K562 (cell line): ENCODE measurements around the gene TDRD10. TPM values are rescaled to one million over a fixed set of nuclear protein-coding genes. Genes with fewer than 3 reads are reported as not detected.

Source experiments
- ATAC-seq: fragments of 200-7000 bp; cut with Tn5 transposase; 3 replicates; pipeline ENCODE4 v1.9.1; 2020; ENCODE audit warnings: moderate library complexity
- BruUV-seq: library from RNA; stranded (reverse); fragments of 400-500 nt; replicated peaks from 2 replicates; lab custom pipeline; 2021; lab: Mats Ljungman, UMichigan
- CTCF ChIA-PET: fragments of 300-600 bp; formaldehyde crosslinking; extraction: SDS; loops from one replicate; lab custom pipeline; 2021; ENCODE audit warnings: low intra/inter-chr PET ratio; lab: Yijun Ruan, JAX
- POLR2A ChIA-PET: fragments of 300-600, 350-650 bp; sonication (Branson Sonifier 250); formaldehyde crosslinking; extraction: SDS; loops from one replicate; lab custom pipeline; 2021; ENCODE audit warnings: antibody characterized with exemption, inconsistent platforms; lab: Yijun Ruan, JAX
- DNase-seq, 4 experiments: peaks; one replicate each; pipeline versions ENCODE4 v3.0.0 to v3.0.0-alpha.2; 2011 to 2018; ENCODE audit warnings: low spot score in 3 of 4, mixed read lengths in 3 of 4; ENCODE audit errors: extremely low read depth in 1 of 4
- FAIRE-seq: peaks from 2 replicates; lab custom pipeline; 2011; peaks lifted over from hg19 to GRCh38; lab: Jason Lieb, UNC
- H2AFZ ChIP-seq: 2 replicates; pipeline ENCODE4 v1.6.0; 2011; ENCODE audit warnings: low read depth, low read length, control low read depth, inconsistent platforms
- H3K27ac ChIP-seq: fragments of 200-600 bp; 3 replicates; pipeline ENCODE4 v1.8.0; 2011; ENCODE audit warnings: low read depth, mild to moderate bottlenecking, control low read depth, inconsistent platforms, low read length, moderate library complexity, mixed read lengths; ENCODE audit errors: extremely low read depth
- H3K27me3 ChIP-seq, 2 experiments: fragments of 300-600 bp in 1 of 2; 2 replicates in 1 of 2; 3 replicates in 1 of 2; pipeline versions ENCODE4 v1.6.0 to v1.8.0; 2011; ENCODE audit warnings: inconsistent platforms in 2 of 2, low read length in 2 of 2, mild to moderate bottlenecking in 1 of 2, mixed read lengths in 1 of 2, moderate library complexity in 1 of 2; ENCODE audit not compliant: control insufficient read depth in 2 of 2, insufficient read depth in 2 of 2
- H3K36me3 ChIP-seq: fragments of 300-600 bp; 3 replicates; pipeline ENCODE4 v1.8.0; 2011; ENCODE audit warnings: mild to moderate bottlenecking, low read length, inconsistent platforms; ENCODE audit not compliant: control insufficient read depth, insufficient read depth
- H3K4me1 ChIP-seq, 2 experiments: fragments of 200-600 bp in 1 of 2; replicated peaks in 1 of 2; 2 replicates in 1 of 2; 3 replicates in 1 of 2; pipeline versions ENCODE4 v1.5.1 to v1.8.0; 2011; ENCODE audit warnings: inconsistent platforms in 2 of 2, low read length in 2 of 2, mild to moderate bottlenecking in 1 of 2, mixed read lengths in 1 of 2, moderate library complexity in 1 of 2; ENCODE audit not compliant: control insufficient read depth in 2 of 2, insufficient read depth in 2 of 2
- H3K4me2 ChIP-seq: 2 replicates; pipeline ENCODE4 v1.6.1; 2011; ENCODE audit warnings: low read length, control low read depth, inconsistent platforms, mixed read lengths; ENCODE audit not compliant: insufficient read depth
- H3K4me3 ChIP-seq: fragments of 200-600 bp; sonication (generic), shearing (Covaris generic); 2 replicates; pipeline ENCODE4 v1.5.1; 2016; ENCODE audit warnings: control low read depth, inconsistent platforms
- H3K79me2 ChIP-seq: fragments of 200-600 bp; 3 replicates; pipeline ENCODE4 v1.8.0; 2011; ENCODE audit warnings: low read length, inconsistent platforms; ENCODE audit not compliant: control insufficient read depth, insufficient read depth
- H3K9ac ChIP-seq, 2 experiments: 2 replicates each; pipeline versions ENCODE4 v1.6.0 to v1.6.1; 2011; ENCODE audit warnings: low read depth in 2 of 2, low read length in 2 of 2, control low read depth in 1 of 2, inconsistent platforms in 1 of 2, mild to moderate bottlenecking in 1 of 2, mixed read lengths in 1 of 2; ENCODE audit not compliant: insufficient read depth in 1 of 2
- H3K9me1 ChIP-seq: one replicate; pipeline ENCODE4 v1.6.0; 2011; ENCODE audit warnings: inconsistent platforms, mild to moderate bottlenecking, low read length, moderate library complexity; ENCODE audit not compliant: control insufficient read depth, insufficient read depth
- H3K9me3 ChIP-seq: replicated peaks from 2 replicates; pipeline ENCODE4 v1.5.1; 2011; ENCODE audit warnings: low read depth, low read length, inconsistent platforms; ENCODE audit not compliant: control insufficient read depth, insufficient read depth
- H4K20me1 ChIP-seq: replicated peaks from 2 replicates; pipeline ENCODE4 v1.6.1; 2011; ENCODE audit warnings: low read length, inconsistent platforms, mixed read lengths; ENCODE audit not compliant: control insufficient read depth, insufficient read depth
- GABPB2 ChIP-seq: fragments of 250-450 bp; sonication (Bioruptor Pico); conservative IDR thresholded peaks from 2 replicates; pipeline ENCODE4 v1.5.1; 2021; ENCODE audit warnings: mild to moderate bottlenecking
- LARP7 ChIP-seq: fragments of 450-650 bp; IDR thresholded peaks from 2 replicates; pipeline ENCODE4 v1.6.1; 2016
- NR2C1 ChIP-seq, 2 experiments: fragments of 450-650 bp; IDR thresholded peaks; 2 replicates each; pipeline ENCODE4 v1.6.1; 2017; ENCODE audit warnings: mild to moderate bottlenecking in 2 of 2, antibody characterized with exemption in 1 of 2, inconsistent platforms in 1 of 2, missing compliant biosample characterization in 1 of 2, missing genetic modification characterization in 1 of 2
- PCBP1 ChIP-seq: fragments of 200-400 bp; formaldehyde crosslinking; IDR thresholded peaks from 2 replicates; pipeline ENCODE4 v1.6.1; 2018; ENCODE audit warnings: mild to moderate bottlenecking, low read depth, low read length; ENCODE audit not compliant: poor library complexity, severe bottlenecking
- RAD21 ChIP-seq, 2 experiments: fragments of 250-450 bp in 1 of 2; fragments of 450-650 bp in 1 of 2; sonication (Bioruptor Pico) in 1 of 2; formaldehyde crosslinking in 1 of 2; IDR thresholded peaks in 1 of 2; conservative IDR thresholded peaks in 1 of 2; 2 replicates each; pipeline versions ENCODE4 v1.4.0 to v1.8.0; 2020 to 2022; ENCODE audit warnings: mild to moderate bottlenecking in 2 of 2, moderate library complexity in 1 of 2
- RB1 ChIP-seq: fragments of 450-650 bp; IDR thresholded peaks from 2 replicates; pipeline ENCODE4 v1.6.1; 2017; ENCODE audit warnings: low read depth, mild to moderate bottlenecking
- RHOXF2B ChIP-seq: fragments of 250-450 bp; sonication (Bioruptor Pico); conservative IDR thresholded peaks from 2 replicates; pipeline ENCODE4 v1.5.1; 2021
- TAF7 ChIP-seq: fragments of 450-650 bp; IDR thresholded peaks from 2 replicates; pipeline ENCODE4 v1.6.1; 2016; ENCODE audit warnings: missing genetic modification characterization, missing compliant biosample characterization
- TOE1 ChIP-seq, 2 experiments: fragments of 450-650 bp in 1 of 2; sonication (generic) in 1 of 2; formaldehyde crosslinking in 1 of 2; IDR thresholded peaks; 2 replicates each; pipeline versions ENCODE4 v1.7.1 to v1.8.0; 2016 to 2022; ENCODE audit warnings: borderline replicate concordance in 2 of 2, mild to moderate bottlenecking in 2 of 2, antibody characterized with exemption in 1 of 2, inconsistent platforms in 1 of 2, low read depth in 1 of 2, missing genetic modification reagents in 1 of 2, moderate library complexity in 1 of 2
- TRIM28 ChIP-seq: fragments of 450-650 bp; IDR thresholded peaks from 2 replicates; pipeline ENCODE4 v1.6.1; 2017
- ZFP1 ChIP-seq: fragments of 450-650 bp; formaldehyde crosslinking; IDR thresholded peaks from 2 replicates; pipeline ENCODE4 v1.4.0; 2020; ENCODE audit warnings: mild to moderate bottlenecking, mixed read lengths
- ZNF12 ChIP-seq: sonication (generic); formaldehyde crosslinking; IDR thresholded peaks from 2 replicates; pipeline ENCODE4 v1.4.0; 2020; ENCODE audit warnings: mild to moderate bottlenecking, missing genetic modification reagents
- ZNF146 ChIP-seq: IDR thresholded peaks from one replicate; pipeline ENCODE4 v1.6.1; 2018; ENCODE audit warnings: missing compliant biosample characterization; ENCODE audit not compliant: unreplicated experiment
- ZNF583 ChIP-seq: fragments of 250-450 bp; sonication (Bioruptor Pico); IDR thresholded peaks from 2 replicates; pipeline ENCODE4 v1.4.0; 2020
- WGBS: fragments of 100-300 bp; shearing (Covaris generic); methylation state at CpG from one replicate; pipeline ENCODE4 v1.1.6; 2016; ENCODE audit warnings: low coverage, mixed read lengths; ENCODE audit not compliant: insufficient coverage; ENCODE audit errors: missing lambda C conversion rate; 5-methylcytosine and 5-hydroxymethylcytosine counted together
- in situ Hi-C: fragments of 300-500 bp; cut with MboI; formaldehyde crosslinking; loops from 4 replicates; pipeline ENCODE4 v1.15.0; 2018; ENCODE audit warnings: inconsistent platforms, mixed read lengths
- intact Hi-C: fragments of 100-400 bp; cut with micrococcal nuclease; formaldehyde crosslinking; loops from 2 replicates; pipeline ENCODE4 v1.14.2; 2022
- polyA plus RNA-seq, 8 experiments: library from polyadenylated mRNA; depleted of rRNA in 4 of 8; stranded (reverse) in 5 of 8; unstranded in 3 of 8; fragments of >200 nt; fragmentation: Nextera tagmentation in 2 of 8; fragmentation: Illumina TruSeq in 1 of 8; extraction: Ambion mirVana in 2 of 8; extraction: Trizol in 1 of 8; gene quantifications; 2 replicates each; pipeline versions ENCODE4 v1.2.1 to v1.2.3, GENCODE V29; 2011 to 2014; ENCODE audit warnings: inconsistent platforms in 1 of 8, missing spikeins in 1 of 8
- total RNA-seq, 7 experiments: library from RNA; depleted of rRNA in 6 of 7; stranded (reverse); fragments of >200 nt in 6 of 7; fragmentation: Illumina TruSeq in 2 of 7; extraction: Trizol in 2 of 7; gene quantifications; 2 replicates each; pipeline versions ENCODE4 v1.2.1 to v1.2.3, GENCODE V29; 2011 to 2021; ENCODE audit warnings: low replicate concordance in 1 of 7
- TF ChIP-seq, protein P1 (sequence below), 2 experiments: fragments of 450-650 bp in 1 of 2; IDR thresholded peaks; 2 replicates each; pipeline ENCODE4 v1.6.1; 2011 to 2017; ENCODE audit warnings: low read depth in 2 of 2, antibody characterized with exemption in 1 of 2, borderline replicate concordance in 1 of 2, low read length in 1 of 2, mild to moderate bottlenecking in 1 of 2, mixed read lengths in 1 of 2; ENCODE audit not compliant: control insufficient read depth in 1 of 2
- TF ChIP-seq, protein P2 (sequence below): sonication (generic); formaldehyde crosslinking; IDR thresholded peaks from 2 replicates; pipeline ENCODE4 v1.8.1; 2023; ENCODE audit warnings: mild to moderate bottlenecking, missing genetic modification reagents, moderate library complexity

TDRD10 gene
- total and polyA plus RNA-seq, 9 of the 15 experiments (the other 6 are each of a cell fraction or from before 2014, with no cell fraction given): not detected

DNA sequence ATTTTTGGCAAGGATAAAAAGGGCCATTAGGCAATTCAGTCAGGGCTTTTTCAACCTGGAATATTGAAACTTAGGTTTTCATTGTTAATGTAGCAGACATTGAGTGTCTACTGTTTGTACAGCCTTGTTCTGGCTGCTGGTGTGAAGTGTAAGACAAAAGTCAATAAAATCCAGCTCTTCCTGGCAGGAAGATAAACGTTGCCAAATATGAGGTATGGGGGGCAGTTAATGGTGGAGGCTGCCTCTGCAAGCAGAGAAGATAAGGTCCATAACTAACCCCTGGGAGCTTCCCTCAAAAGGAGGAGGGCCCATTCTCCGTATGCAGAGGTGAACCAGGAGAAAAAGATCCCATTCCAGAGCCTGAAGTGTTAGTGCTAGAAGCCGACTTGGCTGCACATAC lies 19.7 kb downstream of the TDRD10 start:
- WGBS: 3% methylated on average over 3 of the region's 3 CpGs
- no peak overlapping the region for H3K27ac ChIP-seq
- H3K9me1 ChIP-seq: no peaks in the 10 kb centered on the region
- FAIRE-seq (no peak), ATAC-seq (no peak), DNase-seq (no peak)
- no peak overlapping the region for H3K4me2 ChIP-seq
- intact Hi-C loops: no loop called here
- no peaks in the 10 kb centered on the region for H3K79me2 ChIP-seq
- CTCF ChIA-PET: no interaction called here
- H3K27me3 ChIP-seq: peaks cover 15 to 35% of the 10 kb centered on the region in 2 experiments
- in situ Hi-C loops: loop anchor here (5.0 kb wide), 1 partner anchor 34 kb away; no protein-coding TSS in a partner anchor
- no peak overlapping the region; a peak in 1 of 4 replicates for H3K9ac ChIP-seq
- no TSS peak for BruUV-seq
- TF ChIP-seq RB1 (no peak), TOE1 (IDR thresholded peaks at IDR 0.05; ENCODE audit: borderline replicate concordance) (no peak), TOE1 (CRISPR knock-in tag; IDR thresholded peaks at IDR 0.05; ENCODE audit: borderline replicate concordance, low read depth) (no peak), TRIM28 (no peak), RHOXF2B (CRISPR knock-in tag) (no peak), RAD21 (CRISPR knock-in tag; conservative IDR thresholded peaks at IDR 0.05 in 1 of 2, IDR thresholded peaks at IDR 0.05 in 1 of 2) (no peak), ZNF146 (CRISPR knock-in tag) (no peak), ZNF583 (CRISPR knock-in tag) (no peak), GABPB2 (CRISPR knock-in tag) (no peak), ZNF12 (CRISPR knock-in tag) (no peak), ZFP1 (CRISPR knock-in tag) (no peak), PCBP1 (no peak), NR2C1 (IDR thresholded peaks at IDR 0.05) (no peak), NR2C1 (tag; IDR thresholded peaks at IDR 0.05) (no peak), LARP7 (no peak), TAF7 (tag) (no peak)
- TF ChIP-seq, protein P1, sequence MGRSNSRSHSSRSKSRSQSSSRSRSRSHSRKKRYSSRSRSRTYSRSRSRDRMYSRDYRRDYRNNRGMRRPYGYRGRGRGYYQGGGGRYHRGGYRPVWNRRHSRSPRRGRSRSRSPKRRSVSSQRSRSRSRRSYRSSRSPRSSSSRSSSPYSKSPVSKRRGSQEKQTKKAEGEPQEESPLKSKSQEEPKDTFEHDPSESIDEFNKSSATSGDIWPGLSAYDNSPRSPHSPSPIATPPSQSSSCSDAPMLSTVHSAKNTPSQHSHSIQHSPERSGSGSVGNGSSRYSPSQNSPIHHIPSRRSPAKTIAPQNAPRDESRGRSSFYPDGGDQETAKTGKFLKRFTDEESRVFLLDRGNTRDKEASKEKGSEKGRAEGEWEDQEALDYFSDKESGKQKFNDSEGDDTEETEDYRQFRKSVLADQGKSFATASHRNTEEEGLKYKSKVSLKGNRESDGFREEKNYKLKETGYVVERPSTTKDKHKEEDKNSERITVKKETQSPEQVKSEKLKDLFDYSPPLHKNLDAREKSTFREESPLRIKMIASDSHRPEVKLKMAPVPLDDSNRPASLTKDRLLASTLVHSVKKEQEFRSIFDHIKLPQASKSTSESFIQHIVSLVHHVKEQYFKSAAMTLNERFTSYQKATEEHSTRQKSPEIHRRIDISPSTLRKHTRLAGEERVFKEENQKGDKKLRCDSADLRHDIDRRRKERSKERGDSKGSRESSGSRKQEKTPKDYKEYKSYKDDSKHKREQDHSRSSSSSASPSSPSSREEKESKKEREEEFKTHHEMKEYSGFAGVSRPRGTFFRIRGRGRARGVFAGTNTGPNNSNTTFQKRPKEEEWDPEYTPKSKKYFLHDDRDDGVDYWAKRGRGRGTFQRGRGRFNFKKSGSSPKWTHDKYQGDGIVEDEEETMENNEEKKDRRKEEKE (IDR thresholded peaks at IDR 0.05; ENCODE audit: borderline replicate concordance in 1 of 2, control insufficient read depth in 1 of 2, low read depth in 2 of 2, low read length in 1 of 2): no peak
- TF ChIP-seq, protein P2, sequence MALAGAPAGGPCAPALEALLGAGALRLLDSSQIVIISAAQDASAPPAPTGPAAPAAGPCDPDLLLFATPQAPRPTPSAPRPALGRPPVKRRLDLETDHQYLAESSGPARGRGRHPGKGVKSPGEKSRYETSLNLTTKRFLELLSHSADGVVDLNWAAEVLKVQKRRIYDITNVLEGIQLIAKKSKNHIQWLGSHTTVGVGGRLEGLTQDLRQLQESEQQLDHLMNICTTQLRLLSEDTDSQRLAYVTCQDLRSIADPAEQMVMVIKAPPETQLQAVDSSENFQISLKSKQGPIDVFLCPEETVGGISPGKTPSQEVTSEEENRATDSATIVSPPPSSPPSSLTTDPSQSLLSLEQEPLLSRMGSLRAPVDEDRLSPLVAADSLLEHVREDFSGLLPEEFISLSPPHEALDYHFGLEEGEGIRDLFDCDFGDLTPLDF (CRISPR knock-in tag): no peak
- H4K20me1 ChIP-seq: no peaks in the 10 kb centered on the region
- peaks cover 0 to 4% of the 10 kb centered on the region in 2 experiments; a peak in 1 of 5 replicates for H3K4me1 ChIP-seq
- H2AFZ ChIP-seq: no peak overlapping the region
- H3K9me3 ChIP-seq: no peaks in the 10 kb centered on the region
- POLR2A ChIA-PET: interaction anchor here (0.6 to 2.3 kb wide), 4 partner anchors 12 to 1041 kb away, joined by 3 to 12 read pairs (median 3); partner anchors contain the start of gene ASH1L
- H3K36me3 ChIP-seq: no peaks in the 10 kb centered on the region
- no peak overlapping the region for H3K4me3 ChIP-seq
